ENCODE measurements around the gene PTPRM. TPM values are rescaled to one million over a fixed set of nuclear protein-coding genes. Genes with fewer than 3 reads are reported as not detected.

PTPRM gene
- total RNA-seq, 1 experiment from 2014 or later = 6.2 TPM

DNA sequence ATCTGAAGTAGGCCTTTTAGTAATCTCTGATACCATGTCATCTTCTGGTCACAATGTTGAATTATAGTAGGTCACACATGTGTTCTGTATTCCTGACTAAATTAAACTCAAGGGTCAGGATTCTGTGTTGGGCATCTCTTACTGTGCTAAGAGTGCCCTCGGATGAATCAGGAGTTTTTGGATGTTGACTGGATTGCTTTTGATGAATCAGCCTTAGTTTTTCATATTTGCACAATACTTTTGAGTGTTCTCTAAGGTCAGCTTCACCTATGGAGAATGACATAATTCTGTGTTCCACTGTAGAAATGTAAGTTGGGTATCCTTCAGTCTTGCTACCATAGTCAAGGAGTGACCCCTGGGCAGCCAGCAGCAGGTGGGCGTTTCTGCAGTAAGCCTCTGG is 190.1 kb downstream of the PTPRM start:
- H2BK20ac ChIP-seq (ENCODE audit: low read depth, low read length, poor library complexity, severe bottlenecking) = no peak overlapping the region
- H3K4me1 ChIP-seq (ENCODE audit: insufficient read depth, low read length) = no peaks in the 10 kb centered on the region; the same call in 1 of the 2 replicates
- Mint-ChIP-seq H3K27me3 (ENCODE audit: low read depth) (no peaks in the 10 kb centered on the region), H3K36me3 (ENCODE audit: insufficient read depth in 1 of 3, low read depth in 3 of 3) (no peaks in the 10 kb centered on the region; a peak in 1 of 7 replicates), H3K9me3 (no peaks in the 10 kb centered on the region), H3K4me1 (peaks cover 11 to 17% of the 10 kb centered on the region in 2 experiments), H3K4me3 (no peak overlapping the region), H3K27ac (no peak overlapping the region)
- no peak overlapping the region for H3K4me2 ChIP-seq (ENCODE audit: insufficient read depth, insufficient read length, low read length)
- H4K20me1 ChIP-seq (ENCODE audit: control insufficient read depth, insufficient read depth, insufficient read length) = no peaks in the 10 kb centered on the region
- H3K18ac ChIP-seq (ENCODE audit: insufficient read length, low read depth, low read length) = no peak overlapping the region
- no peak overlapping the region for H2AK5ac ChIP-seq (ENCODE audit: insufficient read length, low read length)
- no peak overlapping the region for H3T11ph ChIP-seq (ENCODE audit: low read length)
- H4K5ac ChIP-seq (ENCODE audit: insufficient read length, low read depth, low read length) = no peak overlapping the region
- H4K91ac ChIP-seq (ENCODE audit: insufficient read length, low read depth, low read length) = no peak overlapping the region
- no peak overlapping the region for H2BK5ac ChIP-seq (ENCODE audit: insufficient read length, low read length)
- no peak for DNase-seq
- no CpG with 5 or more reads among the region's 2 CpGs for WGBS (ENCODE audit: extremely low coverage, insufficient read length, low lambda C conversion rate)
- TF ChIP-seq, protein P1, sequence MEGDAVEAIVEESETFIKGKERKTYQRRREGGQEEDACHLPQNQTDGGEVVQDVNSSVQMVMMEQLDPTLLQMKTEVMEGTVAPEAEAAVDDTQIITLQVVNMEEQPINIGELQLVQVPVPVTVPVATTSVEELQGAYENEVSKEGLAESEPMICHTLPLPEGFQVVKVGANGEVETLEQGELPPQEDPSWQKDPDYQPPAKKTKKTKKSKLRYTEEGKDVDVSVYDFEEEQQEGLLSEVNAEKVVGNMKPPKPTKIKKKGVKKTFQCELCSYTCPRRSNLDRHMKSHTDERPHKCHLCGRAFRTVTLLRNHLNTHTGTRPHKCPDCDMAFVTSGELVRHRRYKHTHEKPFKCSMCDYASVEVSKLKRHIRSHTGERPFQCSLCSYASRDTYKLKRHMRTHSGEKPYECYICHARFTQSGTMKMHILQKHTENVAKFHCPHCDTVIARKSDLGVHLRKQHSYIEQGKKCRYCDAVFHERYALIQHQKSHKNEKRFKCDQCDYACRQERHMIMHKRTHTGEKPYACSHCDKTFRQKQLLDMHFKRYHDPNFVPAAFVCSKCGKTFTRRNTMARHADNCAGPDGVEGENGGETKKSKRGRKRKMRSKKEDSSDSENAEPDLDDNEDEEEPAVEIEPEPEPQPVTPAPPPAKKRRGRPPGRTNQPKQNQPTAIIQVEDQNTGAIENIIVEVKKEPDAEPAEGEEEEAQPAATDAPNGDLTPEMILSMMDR (conservative IDR thresholded peaks at IDR 0.05) = no peak
- no peaks in the 10 kb centered on the region for H3K9me3 ChIP-seq (ENCODE audit: control insufficient read depth, low read depth, low read length)
- no peak overlapping the region for H2BK12ac ChIP-seq (ENCODE audit: insufficient read length, low read depth, low read length)
- no peaks in the 10 kb centered on the region for H3K23me2 ChIP-seq (ENCODE audit: insufficient read length, low read depth, low read length, poor library complexity, severe bottlenecking)
- no peak overlapping the region for H3K23ac ChIP-seq (ENCODE audit: insufficient read length, low read depth, low read length)
- H3K27me3 ChIP-seq (ENCODE audit: insufficient read depth, low read length) = no peaks in the 10 kb centered on the region
- H3K79me1 ChIP-seq (ENCODE audit: insufficient read depth, low read depth, low read length, poor library complexity, severe bottlenecking) = no peaks in the 10 kb centered on the region
- H3K79me2 ChIP-seq (ENCODE audit: insufficient read depth, low read length) = no peaks in the 10 kb centered on the region
- H3K9ac ChIP-seq (ENCODE audit: extremely low read depth, insufficient read length, low read length) = no peak overlapping the region
- no peak overlapping the region for H2AFZ ChIP-seq (ENCODE audit: low read length)
- H3K27ac ChIP-seq (ENCODE audit: insufficient read length, low read depth, low read length) = no peak overlapping the region
- H2BK120ac ChIP-seq (ENCODE audit: low read depth, low read length, poor library complexity, severe bottlenecking) = no peak overlapping the region
- no peak overlapping the region for H2BK15ac ChIP-seq (ENCODE audit: low read depth, low read length)
- no peak overlapping the region for H3K14ac ChIP-seq (ENCODE audit: insufficient read depth, low read length)
- H4K8ac ChIP-seq (replicated peaks; ENCODE audit: insufficient read length, low read depth, low read length) = no peak overlapping the region
- no peak overlapping the region for H3K4ac ChIP-seq (ENCODE audit: low read depth, low read length)
- no peak overlapping the region for H3K56ac ChIP-seq (ENCODE audit: insufficient read length, low read depth, low read length)
